Prostate gland (tissue), 2 donors: Measurements from ENCODE around the gene CREB5. TPM values are rescaled to one million over a fixed set of nuclear protein-coding genes. Genes with fewer than 3 reads are reported as not detected.

Source experiments
- DNase-seq: peaks from one replicate; pipeline ENCODE4 v3.0.0-alpha.2; 2019; ENCODE audit warnings: low spot score
- H3K27ac ChIP-seq, 2 donors: fragments of 200-600 bp; sonication (generic); 2 replicates each; pipeline ENCODE4 v1.5.1; 2017 to 2019
- H3K27me3 ChIP-seq: fragments of 200-600 bp; sonication (generic); replicated peaks from 2 replicates; pipeline ENCODE4 v1.5.1; 2019; ENCODE audit not compliant: insufficient read depth
- H3K36me3 ChIP-seq, 2 donors: fragments of 200-600 bp; sonication (generic); 1 replicate in 1 of 2; 2 replicates in 1 of 2; pipeline versions ENCODE4 v1.5.1 to v1.8.1; 2017 to 2019
- H3K4me1 ChIP-seq: fragments of 200-600 bp; sonication (generic); replicated peaks from 2 replicates; pipeline ENCODE4 v1.5.1; 2019
- H3K4me3 ChIP-seq, 2 donors: fragments of 200-600 bp; sonication (generic); 2 replicates each; pipeline ENCODE4 v1.5.1; 2017 to 2019
- H3K9me3 ChIP-seq: fragments of 200-600 bp; sonication (generic); 2 replicates; pipeline ENCODE4 v1.5.1; 2017
- CTCF ChIP-seq, 4 experiments: fragments of 200-600 bp in 2 of 4; fragments of 450-650 bp in 2 of 4; sonication (generic) in 2 of 4; IDR thresholded peaks; 1 replicate in 3 of 4; 2 replicates in 1 of 4; pipeline ENCODE4 v1.5.1; 2016 to 2019; ENCODE audit warnings: antibody characterized with exemption in 4 of 4, mild to moderate bottlenecking in 2 of 4, moderate library complexity in 2 of 4
- POLR2A ChIP-seq: fragments of 450-650 bp; IDR thresholded peaks from one replicate; pipeline ENCODE4 v1.6.1; 2016; ENCODE audit warnings: antibody characterized with exemption, mild to moderate bottlenecking
- POLR2AphosphoS5 ChIP-seq: sonication (generic); formaldehyde crosslinking; IDR thresholded peaks from one replicate; pipeline ENCODE4 v1.6.1; 2017; ENCODE audit warnings: antibody characterized with exemption
- WGBS: methylation state at CpG from one replicate; pipeline ENCODE4 v1.1.5; 2018; 5-methylcytosine and 5-hydroxymethylcytosine counted together
- intact Hi-C: fragments of 100-400 bp; cut with DNase I; formaldehyde crosslinking; loops from one replicate; pipeline ENCODE4 v1.14.2; 2022
- total RNA-seq, 2 donors: library from RNA; depleted of rRNA; stranded (reverse); fragments of >200 nt; gene quantifications; one replicate each; pipeline ENCODE4 v1.1.0, GENCODE V29; 2016

CREB5 gene
- total RNA-seq, 2 donors from 2014 or later: 0.46 to 3.4 TPM

GRCh38 chr7:28469562-28469961, 57.2 kb downstream of the CREB5 start:
- H3K36me3 ChIP-seq: no peaks in the 10 kb centered on the region
- no peak for TF ChIP-seq POLR2A
- no peak for TF ChIP-seq CTCF (IDR thresholded peaks at IDR 0.05)
- TF ChIP-seq POLR2AphosphoS5: no peak
- H3K4me3 ChIP-seq: no peak overlapping the region
- H3K27ac ChIP-seq: no peak overlapping the region
- H3K27me3 ChIP-seq: no peaks in the 10 kb centered on the region
- H3K4me1 ChIP-seq: no peaks in the 10 kb centered on the region
- intact Hi-C loops: no loop called here
- no peak for DNase-seq
- no peaks in the 10 kb centered on the region for H3K9me3 ChIP-seq

GRCh38 chr7:28470344-28470743, 58.0 kb downstream of the CREB5 start:
- DNase-seq: no peak
- WGBS: 54% methylated on average over 1 of the region's 1 CpG
- no peaks in the 10 kb centered on the region for H3K4me1 ChIP-seq
- no peaks in the 10 kb centered on the region for H3K9me3 ChIP-seq
- H3K27ac ChIP-seq: no peak overlapping the region
- TF ChIP-seq POLR2AphosphoS5 (no peak), CTCF (IDR thresholded peaks at IDR 0.05) (no peak), POLR2A (no peak)
- intact Hi-C loops: no loop called here
- H3K4me3 ChIP-seq: no peak overlapping the region
- H3K27me3 ChIP-seq: no peaks in the 10 kb centered on the region
- H3K36me3 ChIP-seq: no peaks in the 10 kb centered on the region

GRCh38 chr7:28472332-28472731, 60.0 kb downstream of the CREB5 start:
- Histone ChIP-seq H3K4me3 (no peak overlapping the region), H3K27ac (no peak overlapping the region), H3K36me3 (no peaks in the 10 kb centered on the region), H3K4me1 (no peaks in the 10 kb centered on the region), H3K9me3 (no peaks in the 10 kb centered on the region), H3K27me3 (no peaks in the 10 kb centered on the region)
- DNase-seq: no peak
- TF ChIP-seq POLR2A: no peak
- TF ChIP-seq POLR2AphosphoS5: no peak
- TF ChIP-seq CTCF (IDR thresholded peaks at IDR 0.05): no peak
- WGBS: 72% methylated on average over 6 of the region's 6 CpGs
- intact Hi-C loops: no loop called here

- 69% methylated on average over 8 of the region's 8 CpGs for WGBS
- TF ChIP-seq POLR2AphosphoS5 (no peak), POLR2A (no peak), CTCF (IDR thresholded peaks at IDR 0.05) (no peak)
- intact Hi-C loops: no loop called here
- DNase-seq: no peak
- H3K4me3 ChIP-seq: no peak overlapping the region
- H3K27me3 ChIP-seq: no peaks in the 10 kb centered on the region
- H3K4me1 ChIP-seq: no peaks in the 10 kb centered on the region
- H3K36me3 ChIP-seq: no peaks in the 10 kb centered on the region
- H3K9me3 ChIP-seq: no peaks in the 10 kb centered on the region
- H3K27ac ChIP-seq: no peak overlapping the region
These were observed 61.4 kb downstream of the CREB5 start for GRCh38 chr7:28473571-28474281.

- intact Hi-C loops: no loop called here
- Histone ChIP-seq H3K4me3 (no peak overlapping the region), H3K4me1 (no peaks in the 10 kb centered on the region), H3K27ac (no peak overlapping the region), H3K36me3 (no peaks in the 10 kb centered on the region), H3K9me3 (no peaks in the 10 kb centered on the region), H3K27me3 (no peaks in the 10 kb centered on the region)
- TF ChIP-seq POLR2AphosphoS5 (no peak), POLR2A (no peak), CTCF (IDR thresholded peaks at IDR 0.05) (no peak)
- WGBS: 86% methylated on average over 8 of the region's 8 CpGs
- DNase-seq: no peak
These were observed 61.9 kb downstream of the CREB5 start for GRCh38 chr7:28474282-28474638.
